Ecto neural progenitor cell (in vitro differentiated cells): ENCODE data around the gene BPIFB4.
"Not testable (repeated sequence)": the region's sequence is repeated elsewhere in the genome, so short reads cannot be mapped to it uniquely, and the experiment has no call there.

Experiments used
- DNase-seq: peaks from one replicate; pipeline ENCODE4 v3.0.0-alpha.2; 2018; ENCODE audit warnings: low spot score

Gene BPIFB4

DNA sequence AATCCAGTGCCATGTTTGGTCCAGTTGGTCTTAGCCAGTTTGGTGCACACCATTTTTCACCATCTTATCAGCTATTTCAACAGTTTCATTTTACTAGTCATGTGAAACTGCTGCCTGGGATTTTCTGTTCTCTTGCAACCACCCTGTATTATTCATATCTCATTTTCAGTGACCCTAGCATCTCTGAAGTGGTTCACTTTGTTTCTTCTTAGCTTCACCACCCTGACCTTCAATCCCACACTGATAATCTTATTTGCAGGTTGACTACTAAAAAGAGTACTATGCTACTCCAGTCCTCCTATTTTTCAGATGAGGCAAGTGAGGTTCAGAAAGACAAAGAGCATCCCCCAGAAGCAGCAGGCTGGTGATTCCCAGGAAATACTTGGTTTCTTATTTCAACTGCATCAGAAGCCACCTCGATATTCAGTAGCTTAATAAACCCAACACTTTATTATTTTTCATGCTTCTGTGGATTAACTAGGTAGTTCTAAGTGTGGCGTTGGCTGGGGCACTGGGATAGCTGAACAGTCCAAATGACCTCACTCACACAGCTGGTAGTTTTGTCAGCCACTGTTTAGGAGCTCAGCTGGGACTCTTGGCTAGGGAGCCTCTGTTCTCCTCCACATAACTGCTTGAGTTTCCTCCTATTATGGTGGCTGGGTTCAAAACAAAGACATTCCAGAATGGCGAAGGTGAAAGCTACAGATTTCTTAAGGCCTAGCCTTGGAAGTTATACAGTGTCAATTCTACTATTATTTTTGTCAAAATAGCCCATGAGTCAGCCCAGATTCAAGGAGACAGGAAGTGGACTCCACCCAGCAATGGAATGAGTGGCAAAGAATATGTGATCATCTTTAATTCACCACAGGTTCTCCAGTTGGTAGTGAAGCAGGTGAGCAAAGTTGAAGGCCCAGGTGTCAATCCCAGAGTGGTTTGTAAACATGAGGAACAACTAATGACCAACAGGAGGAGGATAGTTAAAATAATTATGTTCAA, 40.6 kb downstream of the BPIFB4 start:
- no peak for DNase-seq

DNA sequence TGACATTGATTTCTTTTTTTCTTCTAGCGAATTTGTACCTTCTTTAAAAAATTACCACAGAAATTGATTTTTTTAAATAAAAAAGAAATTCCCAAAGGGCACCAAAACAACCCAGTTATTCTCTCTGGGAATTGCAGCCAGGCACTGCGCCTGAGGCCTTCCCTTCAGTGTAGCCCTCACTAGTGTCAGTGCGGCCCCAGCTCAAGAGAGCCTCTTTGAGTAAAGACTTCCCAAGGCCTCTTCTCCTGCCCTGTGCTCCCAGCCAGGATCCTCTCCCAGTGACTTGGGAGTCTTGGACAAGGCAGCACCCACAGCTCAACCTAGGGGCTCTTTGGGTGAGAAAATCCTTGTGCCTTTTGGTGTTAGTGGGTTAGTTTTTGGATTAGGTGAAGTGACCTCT, 41.5 kb downstream of the BPIFB4 start:
- DNase-seq, result no peak

DNA sequence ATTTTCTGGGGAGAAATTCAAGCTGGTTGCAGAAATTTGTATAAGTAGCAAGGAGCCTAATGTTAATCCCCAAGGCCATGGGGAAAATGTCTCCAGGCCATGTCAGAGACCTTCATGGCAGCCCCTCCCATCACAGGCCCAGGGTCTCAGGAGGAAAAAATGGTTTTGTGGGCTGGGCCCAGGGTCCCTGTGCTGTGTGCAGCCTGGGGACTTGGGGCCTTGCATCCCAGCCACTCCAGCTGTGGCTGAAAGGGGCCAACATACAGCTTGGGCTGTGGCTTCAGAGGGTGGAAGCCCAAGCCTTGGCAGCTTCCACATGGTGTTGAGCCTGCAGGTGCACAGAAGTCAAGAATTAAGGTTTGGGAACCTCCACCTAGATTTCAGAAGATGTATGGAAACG, 42.9 kb downstream of the BPIFB4 start:
- DNase-seq, result not testable (repeated sequence)

DNA sequence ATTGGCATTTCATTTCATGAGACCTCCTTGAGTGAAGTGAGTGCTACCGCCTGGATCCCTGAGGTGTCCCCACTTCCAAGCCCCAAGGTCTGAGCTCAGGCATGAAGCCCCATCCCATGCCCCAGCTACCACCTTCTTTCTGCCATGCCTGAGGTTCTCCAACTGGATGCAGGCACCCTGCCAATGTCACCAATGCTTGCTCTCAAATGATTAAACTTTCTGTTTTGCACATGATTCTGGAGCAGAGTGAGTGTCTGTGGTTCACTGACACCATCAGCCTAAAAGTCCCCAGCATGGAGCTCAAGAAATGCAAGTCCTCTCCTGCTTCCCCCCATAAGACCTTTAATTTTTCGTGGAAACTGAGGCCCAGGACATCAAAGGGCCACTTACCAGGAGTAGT, 44.8 kb downstream of the BPIFB4 start:
- DNase-seq, result no peak

DNA sequence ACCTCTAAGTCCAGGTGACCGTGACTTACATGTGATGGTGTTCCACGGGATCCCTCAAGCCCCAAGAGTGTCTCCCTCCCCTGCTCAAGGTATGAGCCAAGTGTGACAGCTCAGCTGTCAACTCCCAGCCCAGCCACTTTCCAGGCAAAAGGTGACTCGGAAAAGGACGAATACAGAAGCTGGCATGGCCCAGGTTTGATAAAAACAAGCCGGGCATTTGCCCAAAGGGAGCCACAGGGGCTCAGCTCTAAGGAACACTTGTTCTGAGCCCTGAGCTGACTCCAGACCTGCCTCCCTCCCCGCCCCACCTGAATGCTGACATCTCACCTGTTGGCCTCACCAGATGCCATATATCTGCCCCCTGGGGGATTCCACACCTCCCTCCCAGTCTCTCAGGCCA, 45.6 kb downstream of the BPIFB4 start:
- no peak for DNase-seq

DNA sequence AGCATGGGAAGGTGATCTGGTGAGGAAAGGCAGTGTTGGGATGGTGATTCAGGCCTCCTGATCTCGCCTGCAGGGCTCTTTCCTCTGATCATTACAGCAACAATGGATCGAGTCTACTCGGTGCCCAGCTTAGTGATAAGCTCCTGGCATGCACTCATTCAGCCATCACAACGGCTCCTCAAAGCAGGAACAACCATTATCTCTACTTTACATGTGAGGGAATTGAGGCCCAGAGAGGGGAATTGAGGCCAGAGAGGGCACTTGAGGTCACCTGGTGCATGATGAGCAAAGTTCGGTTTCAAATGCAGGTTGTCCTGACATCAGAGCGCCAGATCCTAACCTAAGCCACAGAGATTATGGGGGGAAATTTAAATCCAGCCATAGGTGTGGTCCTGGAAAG, 46.5 kb downstream of the BPIFB4 start:
- DNase-seq, result no peak

DNA sequence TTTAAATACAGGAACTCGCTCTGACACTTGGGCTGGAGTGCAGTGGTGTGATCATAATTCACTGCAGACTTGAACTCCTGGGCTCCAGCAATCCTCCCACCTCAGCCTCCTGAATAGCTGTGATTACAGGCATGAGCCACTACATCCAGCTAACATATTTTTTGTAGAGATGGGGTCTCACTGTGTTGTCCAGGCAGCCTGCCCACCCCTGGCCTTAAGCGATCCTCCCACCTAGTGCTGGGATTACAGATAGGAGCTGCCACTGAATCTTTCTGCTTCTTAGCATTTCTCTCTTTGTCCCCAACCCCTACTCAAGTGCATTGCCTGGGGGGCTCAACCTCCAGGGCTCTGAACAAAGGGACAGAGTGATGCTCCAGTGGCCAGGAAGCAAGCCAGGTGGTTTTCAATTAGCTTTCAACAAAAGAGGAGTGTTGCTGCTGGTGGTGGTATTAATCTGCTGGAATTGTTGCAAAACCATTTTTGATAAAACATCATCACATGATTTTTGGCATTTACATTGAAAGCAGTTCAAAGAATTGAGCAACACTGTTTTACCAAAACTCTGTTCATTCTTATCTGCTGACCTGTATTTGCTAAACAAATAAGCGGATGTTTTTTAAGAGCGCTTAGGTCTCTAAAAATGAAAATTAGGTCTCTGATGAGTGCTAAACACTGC, 48.1 kb downstream of the BPIFB4 start:
- DNase-seq, result no peak

DNA sequence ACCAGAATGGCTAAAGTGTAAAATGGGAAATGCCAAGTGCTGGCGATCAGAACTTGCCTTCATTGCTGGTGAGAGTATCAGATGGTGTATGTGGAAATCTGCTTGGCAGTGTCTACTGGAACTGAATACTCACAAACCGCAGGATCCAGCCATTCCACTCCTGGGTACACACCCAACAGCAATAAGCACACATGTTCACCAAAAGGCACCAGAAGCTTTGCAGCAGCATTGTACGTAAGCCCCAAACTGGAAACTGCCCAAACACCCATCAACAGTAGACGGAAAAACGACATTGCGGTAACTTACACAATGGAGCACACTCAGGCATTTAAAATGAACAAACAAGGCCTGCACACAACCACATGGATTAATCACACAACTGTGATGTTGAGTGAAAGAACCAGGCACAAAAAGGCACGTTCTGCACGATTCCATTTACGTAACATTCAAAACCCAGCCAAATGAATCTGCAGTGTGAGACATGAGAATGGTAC, 51.2 kb downstream of the BPIFB4 start:
- no peak for DNase-seq

DNA sequence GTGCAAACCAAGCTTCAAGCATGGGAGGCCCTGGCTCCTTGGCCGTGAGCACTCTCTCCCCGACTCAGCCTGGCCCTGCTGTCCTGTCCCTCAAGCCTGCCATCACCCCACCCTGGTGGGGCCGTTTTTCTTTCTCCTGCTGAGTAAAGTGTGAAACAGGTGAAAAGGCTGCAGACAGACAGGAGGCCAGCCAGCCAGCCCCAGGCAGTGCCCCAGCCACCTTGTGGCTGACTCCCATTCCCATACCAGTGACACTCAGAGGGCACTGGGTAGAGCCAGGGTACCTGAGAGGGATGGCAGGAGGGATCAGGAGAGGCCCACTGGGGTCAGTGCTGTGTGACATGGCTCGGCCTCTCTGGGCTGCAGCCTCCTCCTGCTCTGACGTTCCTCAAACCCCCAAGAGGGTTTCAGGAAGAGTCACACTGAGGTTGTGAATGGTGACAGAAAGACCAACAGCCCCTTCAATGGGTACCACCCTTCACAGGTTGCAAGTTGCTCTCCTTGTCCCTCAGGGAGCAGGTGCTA, 52.6 kb downstream of the BPIFB4 start:
- no peak for DNase-seq

DNA sequence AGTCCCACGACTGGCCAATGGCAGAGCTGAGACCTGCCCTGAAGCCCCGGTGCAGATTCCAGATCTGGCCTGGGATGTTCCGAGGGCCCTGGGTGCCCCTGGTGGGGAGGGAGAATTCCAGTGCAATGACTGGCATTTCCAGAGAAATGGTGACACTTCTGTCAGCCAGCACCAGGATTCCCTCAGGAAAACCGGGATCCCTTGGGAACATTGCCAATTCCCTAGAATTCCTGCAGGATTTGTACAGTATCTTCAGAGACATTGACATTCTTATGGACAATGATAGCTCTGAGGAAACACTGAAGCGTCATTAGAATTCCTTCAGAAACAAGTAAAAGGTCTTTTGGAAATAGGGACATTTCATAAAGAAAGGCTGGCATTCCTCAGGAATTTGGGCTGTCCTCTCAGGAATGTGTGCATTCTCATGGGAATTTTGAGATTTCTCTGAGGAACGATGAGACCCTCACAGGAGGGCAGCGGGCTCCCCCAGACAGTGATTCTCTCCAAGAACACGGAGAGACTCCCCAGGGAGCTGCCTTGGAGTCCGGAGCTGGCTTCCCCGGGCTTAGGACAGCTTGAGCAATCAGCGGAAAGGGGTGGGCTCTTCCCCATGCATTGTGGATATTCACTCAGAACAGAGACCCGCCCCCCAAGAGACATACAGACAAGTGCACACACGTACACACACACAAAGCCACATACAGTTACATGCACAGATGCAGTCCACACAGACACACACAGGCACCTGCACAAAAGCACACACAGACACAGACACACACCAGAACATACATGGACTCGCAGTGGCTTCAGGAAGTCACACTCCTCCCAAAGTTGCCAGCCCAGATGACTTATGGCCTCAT, 53.3 kb downstream of the BPIFB4 start:
- no peak for DNase-seq

DNA sequence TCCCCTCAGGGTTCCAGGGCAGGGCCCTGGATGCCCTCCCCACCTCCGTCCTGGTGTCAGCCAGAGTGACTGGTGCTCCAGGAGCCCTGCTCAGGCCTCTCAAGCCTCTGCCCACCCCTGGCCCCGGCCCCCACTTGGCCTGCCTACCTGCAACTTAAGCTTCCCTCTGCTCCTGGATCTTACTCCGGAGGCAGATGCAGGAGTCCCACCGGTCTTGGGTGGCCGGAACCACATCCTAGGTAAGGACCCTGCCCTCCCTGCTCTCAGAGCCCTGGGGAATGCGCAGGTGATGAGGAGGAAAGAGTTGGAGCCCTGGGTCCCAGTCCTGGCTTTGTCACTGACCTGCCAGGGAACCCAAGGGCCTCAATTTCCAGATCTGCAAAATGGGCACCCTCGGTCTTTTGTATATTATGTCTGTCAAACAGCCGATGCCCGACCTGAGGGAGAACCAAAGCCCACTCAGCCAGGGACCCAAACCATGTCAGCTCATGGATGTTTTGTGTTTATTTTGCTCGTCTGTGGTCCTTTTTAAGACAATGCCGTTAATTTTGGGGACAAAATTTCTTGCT, 54.0 kb downstream of the BPIFB4 start:
- no peak for DNase-seq

DNA sequence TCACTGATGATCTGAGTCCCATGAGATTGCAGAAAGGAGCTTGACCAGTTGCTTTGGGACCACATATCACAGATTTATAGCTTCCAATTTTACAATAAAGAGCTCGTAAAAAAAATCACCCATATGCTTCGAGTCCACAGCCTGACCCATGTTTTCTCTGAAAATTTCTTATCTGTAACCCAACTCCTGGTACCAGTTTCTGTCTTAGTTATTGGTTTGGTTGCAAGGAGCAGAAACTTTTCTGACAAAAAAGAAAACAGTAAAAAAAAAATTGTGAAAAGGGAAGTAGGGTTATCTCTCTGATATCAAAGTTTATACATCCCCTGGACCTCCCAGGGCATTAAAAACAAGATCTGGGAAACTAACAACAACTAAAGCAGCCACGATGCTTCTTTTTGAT, 57.8 kb downstream of the BPIFB4 start:
- DNase-seq, result no peak

DNA sequence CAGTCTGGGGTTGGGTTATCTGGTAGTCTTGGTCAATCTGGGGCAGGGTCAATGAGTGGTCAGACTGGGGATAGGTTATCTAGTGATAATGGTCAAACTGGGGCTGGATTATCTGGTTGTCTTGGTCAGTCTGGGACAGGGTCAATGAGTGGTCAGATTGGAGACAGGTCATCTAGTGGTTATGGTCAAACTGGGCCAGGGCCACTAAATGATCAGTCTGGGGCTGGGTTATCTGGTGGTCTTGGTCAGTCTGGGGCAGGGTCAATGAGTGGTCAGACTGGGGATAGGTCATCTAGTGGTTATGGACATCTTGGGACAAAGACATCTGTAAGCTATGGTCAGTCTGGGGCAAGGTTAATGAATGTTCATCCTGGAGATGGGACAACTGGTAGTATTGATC, 60.0 kb downstream of the BPIFB4 start:
- DNase-seq, result no peak

DNA sequence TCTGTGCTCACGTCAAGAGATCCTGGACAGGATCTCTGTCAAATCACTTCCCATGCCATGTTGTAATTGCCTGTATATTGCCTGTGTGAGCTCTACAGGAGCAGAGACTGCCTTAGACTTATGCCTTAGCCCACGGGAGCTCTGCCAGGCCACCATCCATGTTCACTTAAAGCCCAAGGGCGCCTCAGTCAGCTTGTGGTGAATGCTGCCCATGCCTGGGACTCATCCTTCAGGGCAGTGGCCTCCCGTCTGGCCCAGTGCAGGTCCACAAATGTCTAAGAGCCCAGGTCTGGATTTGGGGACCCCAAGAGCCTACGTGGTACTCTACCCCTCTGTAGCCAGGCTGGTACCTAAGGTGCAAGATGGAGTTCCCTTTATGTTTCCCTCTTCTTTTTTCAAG, 66.1 kb downstream of the BPIFB4 start:
- DNase-seq, result no peak

DNA sequence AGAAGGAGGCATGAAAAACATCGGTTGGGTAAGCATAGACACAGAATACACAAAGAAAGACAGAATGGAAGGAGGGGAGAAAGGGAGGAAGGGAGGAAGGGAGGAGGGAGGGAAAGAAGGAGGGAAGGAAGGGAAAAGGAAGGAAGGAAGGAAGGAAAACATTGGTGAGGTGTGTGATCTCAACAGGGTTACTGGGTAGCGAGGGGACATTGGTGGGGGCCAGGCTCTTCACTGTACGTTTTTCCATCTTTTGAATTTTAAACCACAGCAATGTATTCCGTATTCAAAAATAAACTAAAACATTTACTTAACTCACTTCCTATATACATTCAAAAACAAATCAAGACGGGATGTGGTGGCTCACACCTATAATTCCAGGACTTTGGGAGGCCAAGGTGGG, 67.9 kb downstream of the BPIFB4 start:
- no peak for DNase-seq

DNA sequence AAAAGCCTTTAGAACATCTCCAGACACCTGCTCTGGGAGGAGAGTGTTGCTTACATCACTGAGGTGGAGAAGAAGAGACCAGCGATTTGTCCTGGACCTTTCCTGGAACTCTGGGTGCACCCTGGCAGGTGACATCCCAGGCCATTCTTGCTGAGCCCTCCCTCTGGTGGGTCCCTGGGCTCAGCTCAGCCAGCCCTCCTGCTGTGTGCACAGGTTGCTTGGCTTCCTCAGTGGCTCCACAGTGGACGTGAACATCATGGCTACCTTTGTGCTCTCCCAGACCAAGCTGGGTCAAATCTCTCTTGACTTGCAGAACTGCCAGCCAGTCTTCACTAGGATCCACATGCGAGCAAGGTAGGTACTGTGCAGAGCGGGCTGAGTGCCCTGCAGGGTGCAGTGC, 68.6 kb downstream of the BPIFB4 start:
- DNase-seq, result no peak

DNA sequence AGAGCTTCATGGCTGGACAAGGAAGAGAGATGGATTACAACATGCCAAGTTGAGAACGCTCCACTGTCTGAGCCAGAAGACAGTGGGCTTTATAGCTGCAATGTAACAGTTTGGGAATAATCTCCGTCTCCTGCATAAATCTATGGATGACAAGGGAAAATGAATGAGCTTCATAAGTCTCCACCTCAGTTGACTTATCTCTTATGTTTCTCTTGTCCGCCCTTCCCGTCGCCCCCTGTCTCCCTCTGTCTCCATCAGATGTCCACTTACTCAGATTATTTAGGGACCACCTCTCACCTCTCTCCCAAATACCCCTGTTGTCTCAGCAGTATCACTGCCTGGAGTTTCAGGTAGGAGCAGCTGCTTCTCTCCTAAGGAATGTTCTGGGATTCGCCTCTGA, 74.8 kb downstream of the BPIFB4 start:
- no peak for DNase-seq

DNA sequence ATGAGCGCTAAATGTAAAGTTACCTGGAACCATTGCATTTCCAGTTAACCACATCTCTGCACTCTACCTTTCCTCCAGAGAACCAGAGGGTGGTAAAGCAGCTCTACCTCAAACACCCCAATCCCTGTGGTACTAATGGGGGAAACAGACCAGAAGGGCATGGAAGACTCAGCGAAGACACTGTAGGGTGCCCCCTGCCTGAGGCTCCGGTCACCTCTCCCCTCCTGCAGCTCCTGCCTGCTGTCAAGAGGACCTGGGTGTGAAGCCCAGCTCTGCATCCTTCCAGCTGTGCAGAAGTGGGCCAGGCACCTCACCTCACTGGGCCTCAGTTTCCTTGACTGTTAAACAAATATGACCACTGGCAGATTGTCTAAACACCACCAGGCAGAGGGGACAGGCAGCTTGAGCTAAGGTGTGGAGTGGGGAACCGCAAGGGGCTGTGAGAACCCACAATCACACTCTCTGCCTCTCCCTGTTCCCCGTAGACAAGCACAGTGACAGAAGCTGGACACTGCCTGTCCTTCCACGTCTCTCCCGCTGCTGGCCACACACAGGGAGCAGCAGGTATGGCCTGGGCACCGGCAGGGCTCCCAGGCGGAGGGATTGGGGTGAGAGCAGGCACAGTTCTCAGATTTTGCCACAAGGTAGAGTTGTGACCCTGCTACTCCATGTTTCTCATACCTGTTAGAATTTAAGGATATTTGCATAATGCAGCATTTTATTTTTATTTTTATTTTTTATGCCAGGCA, 79.4 kb downstream of the BPIFB4 start:
- no peak for DNase-seq

DNA sequence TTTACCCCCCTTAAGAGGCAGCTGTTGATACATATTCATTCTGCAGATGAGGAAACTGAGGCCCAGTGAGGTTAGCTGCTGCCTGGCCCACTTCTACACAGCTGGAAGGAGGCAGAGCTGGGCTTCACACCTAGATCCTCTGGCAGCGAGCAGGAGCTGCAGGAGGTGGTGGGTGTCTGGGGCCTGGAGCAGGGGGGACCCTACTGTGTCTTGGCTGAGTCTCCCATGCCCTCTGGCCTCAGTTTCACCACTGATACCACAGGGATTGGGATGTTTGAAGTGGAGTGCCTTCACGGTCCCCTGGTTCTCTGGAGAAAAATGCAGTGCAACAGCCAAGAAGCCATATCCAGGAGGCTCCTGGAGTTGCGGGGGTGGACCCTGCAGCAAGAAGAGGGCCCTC, 80.3 kb downstream of the BPIFB4 start:
- no peak for DNase-seq

DNA sequence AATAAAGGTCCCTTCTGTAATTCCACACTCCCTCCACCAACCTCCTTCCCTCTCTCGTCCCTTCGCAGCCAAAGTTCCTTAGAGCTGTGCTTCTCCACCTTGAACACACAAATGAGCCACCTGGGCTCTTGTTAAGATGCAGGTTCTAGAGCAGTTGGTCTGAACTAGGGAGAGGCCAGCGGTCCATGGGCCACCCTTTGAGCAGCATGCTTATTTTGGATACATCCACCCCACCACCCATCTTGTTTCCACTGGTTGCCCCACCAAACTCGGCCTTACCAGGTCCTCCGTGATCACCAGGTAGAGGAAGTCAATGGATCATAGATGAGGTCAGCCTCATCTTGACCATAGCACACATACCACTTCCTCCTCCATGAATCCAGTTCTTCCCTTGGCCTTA, 81.2 kb downstream of the BPIFB4 start:
- no peak for DNase-seq
